ENCODE data around the gene PBX3. TPM values are rescaled to one million over a fixed set of nuclear protein-coding genes. Genes with fewer than 3 reads are reported as not detected.

Gene PBX3
- total and polyA plus RNA-seq, 10 of the 15 experiments (the other 5 are each of a cell fraction or from before 2014, with no cell fraction given), result 6.7 to 146 (median 22.2) TPM

DNA sequence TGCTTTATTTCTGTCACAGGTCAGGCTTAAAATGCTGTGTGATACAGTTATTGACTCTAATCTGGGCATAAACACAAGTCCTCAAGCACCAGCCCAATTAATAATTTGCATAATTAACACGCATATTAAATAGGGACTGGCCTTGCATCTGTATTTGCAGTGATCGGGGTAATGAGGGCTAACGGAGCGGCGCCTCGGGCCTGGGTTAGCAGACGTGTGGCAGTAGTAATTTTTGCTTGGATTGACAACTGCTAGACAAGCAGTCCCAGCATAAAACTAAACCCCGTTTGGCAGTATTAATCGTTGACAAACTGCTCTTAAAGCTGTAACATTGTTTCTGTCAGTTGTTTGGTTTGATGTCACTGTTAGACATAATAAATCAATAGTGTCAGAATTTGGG lies 109.2 kb downstream of the PBX3 start (continued):
- TF ChIP-seq, protein P1, sequence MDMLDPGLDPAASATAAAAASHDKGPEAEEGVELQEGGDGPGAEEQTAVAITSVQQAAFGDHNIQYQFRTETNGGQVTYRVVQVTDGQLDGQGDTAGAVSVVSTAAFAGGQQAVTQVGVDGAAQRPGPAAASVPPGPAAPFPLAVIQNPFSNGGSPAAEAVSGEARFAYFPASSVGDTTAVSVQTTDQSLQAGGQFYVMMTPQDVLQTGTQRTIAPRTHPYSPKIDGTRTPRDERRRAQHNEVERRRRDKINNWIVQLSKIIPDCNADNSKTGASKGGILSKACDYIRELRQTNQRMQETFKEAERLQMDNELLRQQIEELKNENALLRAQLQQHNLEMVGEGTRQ (IDR thresholded peaks at IDR 0.05; ENCODE audit: borderline replicate concordance, low read depth, low read length), result no peak
- TF ChIP-seq, protein P2, sequence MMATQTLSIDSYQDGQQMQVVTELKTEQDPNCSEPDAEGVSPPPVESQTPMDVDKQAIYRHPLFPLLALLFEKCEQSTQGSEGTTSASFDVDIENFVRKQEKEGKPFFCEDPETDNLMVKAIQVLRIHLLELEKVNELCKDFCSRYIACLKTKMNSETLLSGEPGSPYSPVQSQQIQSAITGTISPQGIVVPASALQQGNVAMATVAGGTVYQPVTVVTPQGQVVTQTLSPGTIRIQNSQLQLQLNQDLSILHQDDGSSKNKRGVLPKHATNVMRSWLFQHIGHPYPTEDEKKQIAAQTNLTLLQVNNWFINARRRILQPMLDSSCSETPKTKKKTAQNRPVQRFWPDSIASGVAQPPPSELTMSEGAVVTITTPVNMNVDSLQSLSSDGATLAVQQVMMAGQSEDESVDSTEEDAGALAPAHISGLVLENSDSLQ (IDR thresholded peaks at IDR 0.05), result no peak
- TF ChIP-seq, protein P3, sequence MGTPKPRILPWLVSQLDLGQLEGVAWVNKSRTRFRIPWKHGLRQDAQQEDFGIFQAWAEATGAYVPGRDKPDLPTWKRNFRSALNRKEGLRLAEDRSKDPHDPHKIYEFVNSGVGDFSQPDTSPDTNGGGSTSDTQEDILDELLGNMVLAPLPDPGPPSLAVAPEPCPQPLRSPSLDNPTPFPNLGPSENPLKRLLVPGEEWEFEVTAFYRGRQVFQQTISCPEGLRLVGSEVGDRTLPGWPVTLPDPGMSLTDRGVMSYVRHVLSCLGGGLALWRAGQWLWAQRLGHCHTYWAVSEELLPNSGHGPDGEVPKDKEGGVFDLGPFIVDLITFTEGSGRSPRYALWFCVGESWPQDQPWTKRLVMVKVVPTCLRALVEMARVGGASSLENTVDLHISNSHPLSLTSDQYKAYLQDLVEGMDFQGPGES (IDR thresholded peaks at IDR 0.05), result no peak
- TF ChIP-seq HCFC1 (IDR thresholded peaks at IDR 0.05; ENCODE audit: low read length) (no peak), NFXL1 (IDR thresholded peaks at IDR 0.05; ENCODE audit: borderline replicate concordance) (no peak)

DNA sequence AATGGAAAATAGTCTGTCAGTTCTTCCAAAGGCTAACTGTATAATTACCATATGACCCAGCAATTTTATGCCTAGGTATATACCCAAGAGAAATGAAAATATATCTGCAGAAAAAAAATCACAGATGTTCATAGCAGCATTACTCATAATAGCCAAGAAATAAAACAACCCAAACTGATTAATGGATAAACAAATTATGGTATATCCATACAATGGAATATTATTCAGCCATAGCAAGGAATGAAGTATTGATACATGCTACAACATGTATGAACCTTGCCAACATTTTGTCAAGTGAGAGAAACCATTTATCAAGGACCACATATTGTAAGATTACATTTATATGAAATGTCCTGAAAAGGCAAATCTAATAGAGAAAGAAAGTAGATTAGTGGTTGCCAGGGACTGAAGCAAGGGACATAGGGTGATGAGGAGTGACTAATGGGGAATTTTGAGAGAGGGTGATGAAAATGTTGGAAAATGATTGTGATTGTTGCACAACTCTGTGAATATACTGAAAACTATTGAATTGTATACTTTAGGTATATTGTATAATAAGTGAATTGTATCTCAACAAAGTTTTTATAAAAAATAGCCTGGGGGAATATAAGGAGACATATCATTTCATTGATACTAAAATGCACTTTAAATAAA lies 114.4 kb downstream of the PBX3 start:
- H3K79me2 ChIP-seq (ENCODE audit: control insufficient read depth, insufficient read depth, low read length), result peaks cover 8% of the 10 kb centered on the region
- H3K9ac ChIP-seq (ENCODE audit: control insufficient read depth, insufficient read depth, low read length), result no peak overlapping the region
- H3K27me3 ChIP-seq (replicated peaks in 1 of 2; ENCODE audit: control insufficient read depth in 2 of 2, insufficient read depth in 2 of 2, low read length in 1 of 2), result no peaks in the 10 kb centered on the region
- in situ Hi-C loops (cut with MboI), result no loop called here
- H3K4me2 ChIP-seq (ENCODE audit: control insufficient read depth, insufficient read depth), result no peak overlapping the region
- DNase-seq (ENCODE audit: low read depth, low spot score) (no peak), ATAC-seq (no peak), FAIRE-seq (no peak)
- no peaks in the 10 kb centered on the region for H3K4me1 ChIP-seq (ENCODE audit: control insufficient read depth, insufficient read depth, low read length)
- H4K20me1 ChIP-seq (ENCODE audit: control insufficient read depth, insufficient read depth), result no peaks in the 10 kb centered on the region
- ChIA-PET SMC1A (ENCODE audit: uncharacterized antibody, unreplicated experiment) (interaction anchor here (0.6 kb wide), 1 partner anchor 12 kb away, joined by 3 read pairs; no protein-coding TSS in a partner anchor), CTCF (interaction anchor here (0.6 to 1.0 kb wide), 2 partner anchors 8 to 33 kb away, joined by 3 read pairs; no protein-coding TSS in a partner anchor), POLR2A (no interaction called here), RAD21 (ENCODE audit: unreplicated experiment) (no interaction called here)
- no peak overlapping the region for H3K4me3 ChIP-seq
- BruUV-seq (replicated peaks), result no TSS peak
- H3K9me3 ChIP-seq (replicated peaks; ENCODE audit: control insufficient read depth, insufficient read depth, low read length), result no peaks in the 10 kb centered on the region; the same call in 2 of the 3 replicates
- no peak overlapping the region for H3K27ac ChIP-seq (ENCODE audit: control insufficient read depth, insufficient read depth)
- no peak overlapping the region for H2AFZ ChIP-seq (ENCODE audit: control insufficient read depth, low read depth, low read length)
- intact Hi-C loops (cut with micrococcal nuclease; ENCODE audit: unreplicated experiment), result no loop called here
- peaks cover 0 to 1% of the 10 kb centered on the region in 2 experiments; a peak in 1 of 4 replicates for H3K36me3 ChIP-seq (ENCODE audit: control insufficient read depth in 2 of 2, insufficient read depth in 2 of 2, low read length in 1 of 2)
- TF ChIP-seq SREBF2 (IDR thresholded peaks at IDR 0.05; ENCODE audit: low read length) (no peak), ZNF274 (IDR thresholded peaks at IDR 0.05; ENCODE audit: insufficient read depth, insufficient read length) (no peak), CBX3 (IDR thresholded peaks at IDR 0.05; ENCODE audit: borderline replicate concordance, low read depth) (no peak), ASH2L (IDR thresholded peaks at IDR 0.05; ENCODE audit: borderline replicate concordance, low read depth) (no peak), CBFB (IDR thresholded peaks at IDR 0.05; ENCODE audit: low read depth) (no peak), IKZF1 (conservative IDR thresholded peaks at IDR 0.05) (no peak), SMC3 (IDR thresholded peaks at IDR 0.05; ENCODE audit: borderline replicate concordance, low read length) (no peak)
- TF ChIP-seq, protein P4, sequence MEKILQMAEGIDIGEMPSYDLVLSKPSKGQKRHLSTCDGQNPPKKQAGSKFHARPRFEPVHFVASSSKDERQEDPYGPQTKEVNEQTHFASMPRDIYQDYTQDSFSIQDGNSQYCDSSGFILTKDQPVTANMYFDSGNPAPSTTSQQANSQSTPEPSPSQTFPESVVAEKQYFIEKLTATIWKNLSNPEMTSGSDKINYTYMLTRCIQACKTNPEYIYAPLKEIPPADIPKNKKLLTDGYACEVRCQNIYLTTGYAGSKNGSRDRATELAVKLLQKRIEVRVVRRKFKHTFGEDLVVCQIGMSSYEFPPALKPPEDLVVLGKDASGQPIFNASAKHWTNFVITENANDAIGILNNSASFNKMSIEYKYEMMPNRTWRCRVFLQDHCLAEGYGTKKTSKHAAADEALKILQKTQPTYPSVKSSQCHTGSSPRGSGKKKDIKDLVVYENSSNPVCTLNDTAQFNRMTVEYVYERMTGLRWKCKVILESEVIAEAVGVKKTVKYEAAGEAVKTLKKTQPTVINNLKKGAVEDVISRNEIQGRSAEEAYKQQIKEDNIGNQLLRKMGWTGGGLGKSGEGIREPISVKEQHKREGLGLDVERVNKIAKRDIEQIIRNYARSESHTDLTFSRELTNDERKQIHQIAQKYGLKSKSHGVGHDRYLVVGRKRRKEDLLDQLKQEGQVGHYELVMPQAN (conservative IDR thresholded peaks at IDR 0.05), result no peak
- TF ChIP-seq, protein P1 (IDR thresholded peaks at IDR 0.05; ENCODE audit: borderline replicate concordance, low read depth, low read length), result no peak
